A549 (cell line): Measurements from ENCODE around the gene PALM3. TPM values are rescaled to one million over a fixed set of nuclear protein-coding genes. Genes with fewer than 3 reads are reported as not detected.
A peak's percentile ranks its signal among the peaks of the same experiment; 100 is the strongest.

Experiments
- ATAC-seq, 2 experiments: fragments of 200-7000 bp in 1 of 2; fragments of >200 bp in 1 of 2; cut with Nextera tagmentation in 1 of 2; cut with Tn5 transposase in 1 of 2; 3 replicates each; pipeline versions ENCODE4 v1.8.0 to v1.9.1; 2018 to 2020; ENCODE audit warnings: mild to moderate bottlenecking in 1 of 2, moderate library complexity in 1 of 2
- CTCF ChIA-PET: fragments of 300-600 bp; sonication (Branson Sonifier 250); formaldehyde crosslinking; extraction: SDS; loops from one replicate; lab custom pipeline; 2021; ENCODE audit warnings: antibody characterized with exemption, inconsistent platforms; lab: Yijun Ruan, JAX
- POLR2A ChIA-PET: fragments of 350-600 bp; formaldehyde crosslinking; extraction: SDS; loops from one replicate; lab custom pipeline; 2021; ENCODE audit warnings: antibody characterized with exemption, inconsistent platforms; lab: Yijun Ruan, JAX
- DNase-seq, 2 experiments: peaks; one replicate each; pipeline versions ENCODE4 v3.0.0 to v3.0.0-alpha.2; 2011 to 2016; ENCODE audit warnings: low read depth in 1 of 2, low spot score in 1 of 2
- FAIRE-seq: peaks from 2 replicates; lab custom pipeline; 2011; peaks lifted over from hg19 to GRCh38; lab: Jason Lieb, UNC
- H3K27ac ChIP-seq, 2 experiments: fragments of >200 bp; sonication (Bioruptor Twin); formaldehyde crosslinking; 3 replicates each; pipeline ENCODE4 v1.5.1; 2016 to 2017
- H3K4me1 ChIP-seq: fragments of >200 bp; sonication (Bioruptor Twin); formaldehyde crosslinking; 3 replicates; pipeline ENCODE4 v1.6.1; 2016
- H3K4me2 ChIP-seq: fragments of >200 bp; sonication (Bioruptor Twin); formaldehyde crosslinking; 3 replicates; pipeline ENCODE4 v1.6.1; 2016
- H3K4me3 ChIP-seq: fragments of >200 bp; sonication (Bioruptor Twin); formaldehyde crosslinking; 3 replicates; pipeline ENCODE4 v1.5.1; 2016
- H3K9me3 ChIP-seq: fragments of >200 bp; sonication (Bioruptor Twin); formaldehyde crosslinking; 3 replicates; pipeline ENCODE4 v1.6.1; 2016
- HDAC2 ChIP-seq: fragments of 200-600 bp; sonication (generic); IDR thresholded peaks from 2 replicates; pipeline ENCODE4 v1.6.1; 2016
- KDM1A ChIP-seq: fragments of 200-600 bp; sonication (generic); IDR thresholded peaks from 2 replicates; pipeline ENCODE4 v1.6.1; 2016; ENCODE audit warnings: low read depth, mild to moderate bottlenecking
- NR3C1 ChIP-seq: fragments of >200 bp; sonication (Bioruptor Twin); formaldehyde crosslinking; IDR thresholded peaks from 3 replicates; pipeline ENCODE4 v1.6.1; 2017
- POLR2A ChIP-seq: IDR thresholded peaks from 2 replicates; pipeline ENCODE4 v1.6.1; 2012; ENCODE audit warnings: mild to moderate bottlenecking, low read length
- RAD21 ChIP-seq, 2 experiments: fragments of >200 bp in 1 of 2; sonication (Bioruptor Twin) in 1 of 2; formaldehyde crosslinking in 1 of 2; IDR thresholded peaks in 1 of 2; conservative IDR thresholded peaks in 1 of 2; 2 replicates in 1 of 2; 3 replicates in 1 of 2; pipeline ENCODE4 v1.6.1; 2012 to 2018; ENCODE audit warnings: inconsistent platforms in 1 of 2
- RARB ChIP-seq: fragments of 250-450 bp; sonication (Bioruptor Pico); IDR thresholded peaks from 2 replicates; pipeline ENCODE4 v1.8.0; 2021; ENCODE audit warnings: mild to moderate bottlenecking, moderate library complexity
- RFX5 ChIP-seq: fragments of 450-650 bp; IDR thresholded peaks from 2 replicates; pipeline ENCODE4 v1.7.1; 2014; ENCODE audit warnings: antibody characterized with exemption, mild to moderate bottlenecking, moderate library complexity
- SREBF2 ChIP-seq: fragments of 450-650 bp; IDR thresholded peaks from 2 replicates; pipeline ENCODE4 v1.6.1; 2014; ENCODE audit warnings: mild to moderate bottlenecking, moderate library complexity
- ZC3H11A ChIP-seq: fragments of 450-650 bp; IDR thresholded peaks from 2 replicates; pipeline ENCODE4 v1.6.1; 2014; ENCODE audit warnings: antibody characterized with exemption, mild to moderate bottlenecking
- ZFP36 ChIP-seq: fragments of 450-650 bp; IDR thresholded peaks from 2 replicates; pipeline ENCODE4 v1.6.1; 2014; ENCODE audit warnings: borderline replicate concordance; ENCODE audit not compliant: partially characterized antibody
- WGBS: methylation state at CpG from one replicate; pipeline ENCODE4 v1.1.6; 2017; ENCODE audit errors: missing lambda C conversion rate; 5-methylcytosine and 5-hydroxymethylcytosine counted together
- polyA plus RNA-seq, 4 experiments: library from polyadenylated mRNA; depleted of rRNA in 3 of 4; stranded (reverse); fragments of >200 nt; fragmentation: RNase III in 1 of 4; extraction: RNeasy Plus Mini Kit Qiagen cat#74134 plus additional on column Dnase treatment in 1 of 4; gene quantifications; 2 replicates in 3 of 4; 3 replicates in 1 of 4; pipeline ENCODE4 v1.2.3, GENCODE V29; 2011 to 2017
- TF ChIP-seq, protein P1 (sequence below): fragments of >200 bp; sonication (Bioruptor Twin); formaldehyde crosslinking; IDR thresholded peaks from 3 replicates; pipeline ENCODE4 v1.5.1; 2016
- TF ChIP-seq, protein P2 (sequence below): fragments of >200 bp; sonication (Bioruptor Twin); formaldehyde crosslinking; IDR thresholded peaks from 2 replicates; pipeline ENCODE4 v1.6.1; 2016
- TF ChIP-seq, protein P3 (sequence below): IDR thresholded peaks from 2 replicates; pipeline ENCODE4 v1.6.1; 2012; ENCODE audit warnings: low read depth, borderline replicate concordance

Gene PALM3
- polyA plus RNA-seq, 2 of the 4 experiments (the other 2 are of a cell fraction) = 0.96 to 12.1 TPM

DNA sequence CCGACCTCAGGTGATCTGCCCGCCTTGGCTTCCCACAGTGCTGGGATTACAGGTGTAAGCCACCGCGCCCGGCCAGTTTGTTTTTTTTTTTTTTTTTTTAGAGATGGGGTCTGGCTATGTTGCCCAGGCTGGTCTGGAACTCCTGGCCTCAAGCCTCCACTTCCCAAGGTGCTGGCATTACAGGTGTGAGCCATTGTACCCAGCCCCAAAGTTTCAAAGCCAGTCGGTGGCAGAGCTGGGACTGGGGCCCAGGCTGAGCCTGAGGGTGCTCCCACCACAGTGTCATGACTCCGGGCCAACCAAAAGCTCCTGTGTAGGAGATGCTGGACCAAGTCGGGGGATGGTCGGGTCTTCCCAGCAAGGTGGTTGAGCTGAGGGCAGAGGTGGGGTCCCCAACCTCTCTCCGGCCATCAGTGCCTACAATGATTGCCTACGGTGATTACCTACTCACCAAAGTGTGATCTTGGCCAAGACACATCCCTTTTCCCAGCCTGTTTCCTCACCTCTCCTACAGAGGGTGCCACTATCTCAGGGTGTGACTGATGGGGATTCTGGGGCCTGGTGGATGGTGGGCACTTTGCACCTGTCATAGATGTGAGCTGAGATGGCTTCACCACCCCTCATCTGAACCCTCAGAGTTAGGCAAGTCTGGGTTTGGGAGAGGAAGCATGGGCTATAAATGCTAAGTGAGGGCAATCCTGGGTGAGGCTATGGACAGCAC lies 34.6 kb upstream of the PALM3 start:
- ATAC-seq (peak; percentile 51 to 70; a peak in 3 of 6 replicates), DNase-seq (no peak), FAIRE-seq (no peak)
- TF ChIP-seq HDAC2 (no peak), SREBF2 (no peak), RAD21 (conservative IDR thresholded peaks at IDR 0.05 in 1 of 2, IDR thresholded peaks at IDR 0.05 in 1 of 2) (0 out of 5 replicates have a peak, but pooled peaks of 1 of the 2 experiments have one; percentile 23), KDM1A (no peak), POLR2A (no peak)
- Histone ChIP-seq H3K27ac (no peak overlapping the region), H3K9me3 (peaks cover 11% of the 10 kb centered on the region), H3K4me2 (no peak overlapping the region), H3K4me3 (no peak overlapping the region), H3K4me1 (0 out of 3 replicates have a peak, but pooled peaks cover 4% of the 10 kb centered on the region)
- POLR2A ChIA-PET = no interaction called here
- CTCF ChIA-PET = interaction anchor here (0.6 to 3.9 kb wide), 9 partner anchors 9 to 898 kb away, joined by 3 to 25 read pairs (median 3); no protein-coding TSS in a partner anchor
- WGBS = 92% methylated on average over 10 of the region's 11 CpGs

DNA sequence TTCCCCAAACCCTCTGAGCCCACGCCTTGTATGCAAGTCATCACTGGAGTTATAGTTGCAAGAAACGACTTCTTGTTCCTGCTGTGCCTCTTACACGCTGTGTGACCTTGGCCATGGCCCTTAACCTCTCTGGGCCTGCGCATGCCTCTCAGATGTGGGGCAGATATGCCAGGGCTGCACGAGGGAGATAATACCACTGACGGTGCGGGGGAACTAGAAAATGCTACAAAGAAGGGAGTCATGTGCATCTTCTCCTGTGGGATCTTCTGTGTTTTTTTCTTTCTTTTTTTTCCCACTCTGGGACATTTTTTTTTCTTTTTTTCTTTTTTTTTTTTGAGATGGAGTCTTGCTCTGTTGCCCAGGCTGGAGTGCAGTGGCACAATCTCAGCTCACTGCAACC lies 33.0 kb upstream of the PALM3 start:
- Histone ChIP-seq H3K27ac (no peak overlapping the region), H3K4me1 (0 out of 3 replicates have a peak, but pooled peaks cover 4% of the 10 kb centered on the region), H3K4me2 (no peak overlapping the region), H3K9me3 (peaks cover 11% of the 10 kb centered on the region), H3K4me3 (no peak overlapping the region)
- TF ChIP-seq, protein P1, sequence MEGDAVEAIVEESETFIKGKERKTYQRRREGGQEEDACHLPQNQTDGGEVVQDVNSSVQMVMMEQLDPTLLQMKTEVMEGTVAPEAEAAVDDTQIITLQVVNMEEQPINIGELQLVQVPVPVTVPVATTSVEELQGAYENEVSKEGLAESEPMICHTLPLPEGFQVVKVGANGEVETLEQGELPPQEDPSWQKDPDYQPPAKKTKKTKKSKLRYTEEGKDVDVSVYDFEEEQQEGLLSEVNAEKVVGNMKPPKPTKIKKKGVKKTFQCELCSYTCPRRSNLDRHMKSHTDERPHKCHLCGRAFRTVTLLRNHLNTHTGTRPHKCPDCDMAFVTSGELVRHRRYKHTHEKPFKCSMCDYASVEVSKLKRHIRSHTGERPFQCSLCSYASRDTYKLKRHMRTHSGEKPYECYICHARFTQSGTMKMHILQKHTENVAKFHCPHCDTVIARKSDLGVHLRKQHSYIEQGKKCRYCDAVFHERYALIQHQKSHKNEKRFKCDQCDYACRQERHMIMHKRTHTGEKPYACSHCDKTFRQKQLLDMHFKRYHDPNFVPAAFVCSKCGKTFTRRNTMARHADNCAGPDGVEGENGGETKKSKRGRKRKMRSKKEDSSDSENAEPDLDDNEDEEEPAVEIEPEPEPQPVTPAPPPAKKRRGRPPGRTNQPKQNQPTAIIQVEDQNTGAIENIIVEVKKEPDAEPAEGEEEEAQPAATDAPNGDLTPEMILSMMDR = no peak
- TF ChIP-seq, protein P2, sequence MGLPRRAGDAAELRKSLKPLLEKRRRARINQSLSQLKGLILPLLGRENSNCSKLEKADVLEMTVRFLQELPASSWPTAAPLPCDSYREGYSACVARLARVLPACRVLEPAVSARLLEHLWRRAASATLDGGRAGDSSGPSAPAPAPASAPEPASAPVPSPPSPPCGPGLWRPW = no peak
- peak; percentile 38 for TF ChIP-seq ZFP36
- TF ChIP-seq RFX5 = no peak
- TF ChIP-seq RARB (CRISPR knock-in tag) = no peak
- no peak for TF ChIP-seq NR3C1
- DNase-seq (no peak), ATAC-seq (no peak), FAIRE-seq (no peak)
- WGBS = 94% methylated on average over 7 of the region's 7 CpGs
- POLR2A ChIA-PET = no interaction called here
- CTCF ChIA-PET = interaction anchor here (2.0 to 3.9 kb wide), 3 partner anchors 19 to 42 kb away, joined by 8 to 25 read pairs (median 8); partner anchors contain the start of gene ASF1B

DNA sequence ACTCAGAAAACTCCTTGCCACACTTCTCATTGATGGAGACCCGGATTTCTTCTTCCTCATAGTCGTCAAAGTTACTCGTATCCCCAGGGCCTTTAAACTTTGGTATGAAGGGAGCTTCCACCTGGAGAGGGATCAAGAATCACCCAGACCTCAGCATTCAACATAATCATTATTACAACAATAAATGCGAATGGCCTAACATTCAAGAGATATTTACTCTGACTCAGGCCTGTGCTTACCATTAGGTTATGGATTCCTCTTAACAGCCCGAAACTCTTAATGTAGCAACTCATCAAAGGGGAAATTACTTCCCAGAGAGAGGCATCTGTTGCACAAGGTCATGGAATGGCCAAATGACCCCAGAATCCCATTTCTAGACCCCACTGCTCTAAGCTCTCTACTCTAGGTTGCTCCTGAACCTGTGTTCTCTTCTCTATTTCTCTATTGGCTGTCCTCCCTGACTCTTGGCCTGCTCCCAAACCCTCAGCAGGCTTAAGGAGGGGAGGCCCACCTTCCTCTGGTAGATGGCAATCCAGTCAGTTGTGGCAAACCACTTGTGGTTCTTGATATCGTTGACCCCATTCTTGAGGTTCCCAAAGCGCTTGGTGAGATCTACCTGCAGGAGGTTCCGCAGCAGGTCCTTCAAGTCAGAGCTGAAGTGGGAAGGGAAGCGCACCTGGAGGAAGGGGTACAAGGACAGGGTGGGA lies 31.4 kb upstream of the PALM3 start:
- DNase-seq (no peak), FAIRE-seq (no peak), ATAC-seq (no peak)
- POLR2A ChIA-PET = no interaction called here
- H3K27ac ChIP-seq = no peak overlapping the region
- 96% methylated on average over 9 of the region's 9 CpGs for WGBS
- no peak for TF ChIP-seq ZC3H11A
- TF ChIP-seq, protein P3, sequence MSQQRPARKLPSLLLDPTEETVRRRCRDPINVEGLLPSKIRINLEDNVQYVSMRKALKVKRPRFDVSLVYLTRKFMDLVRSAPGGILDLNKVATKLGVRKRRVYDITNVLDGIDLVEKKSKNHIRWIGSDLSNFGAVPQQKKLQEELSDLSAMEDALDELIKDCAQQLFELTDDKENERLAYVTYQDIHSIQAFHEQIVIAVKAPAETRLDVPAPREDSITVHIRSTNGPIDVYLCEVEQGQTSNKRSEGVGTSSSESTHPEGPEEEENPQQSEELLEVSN = no peak
- no peak for TF ChIP-seq POLR2A
- peak; percentile 58; the same call in 1 of the 2 replicates for TF ChIP-seq KDM1A
- peaks cover 11% of the 10 kb centered on the region for H3K9me3 ChIP-seq
- CTCF ChIA-PET = interaction anchor here (2.0 to 3.9 kb wide), 3 partner anchors 18 to 44 kb away, joined by 8 to 25 read pairs (median 8); partner anchors contain the start of gene ASF1B
- 0 out of 3 replicates have a peak, but pooled peaks cover 4% of the 10 kb centered on the region for H3K4me1 ChIP-seq
- no peak overlapping the region for H3K4me3 ChIP-seq
- no peak overlapping the region for H3K4me2 ChIP-seq
